ENCODE results near the gene VAV3.

GRCh38 chr1:107976431-107976830 is 11.5 kb upstream of the VAV3 start:
- TF ChIP-seq POLR2A (IDR thresholded peaks at IDR 0.05) (no peak), CTCF (IDR thresholded peaks at IDR 0.05) (no peak)
